ENCODE results near the gene CTNNA3. TPM values are rescaled to one million over a fixed set of nuclear protein-coding genes. Genes with fewer than 3 reads are reported as not detected.

The CTNNA3 gene
- total and polyA plus RNA-seq, 5 donors from 2014 or later = not detected

GRCh38 chr10:67140641-67141040 is 555.4 kb downstream of the CTNNA3 start:
- Histone ChIP-seq H3K36me3 (ENCODE audit: control insufficient read depth, insufficient read depth, low read length) (no peaks in the 10 kb centered on the region), H3K27ac (ENCODE audit: insufficient read depth, low read length, poor library complexity, severe bottlenecking) (no peak overlapping the region), H3K4me3 (ENCODE audit: low read depth, low read length) (no peak overlapping the region), H3K9me3 (ENCODE audit: control insufficient read depth in 2 of 2, low read length in 2 of 2) (no peaks in the 10 kb centered on the region), H3K4me1 (ENCODE audit: control insufficient read depth, insufficient read depth, low read length, poor library complexity, severe bottlenecking) (no peaks in the 10 kb centered on the region), H3K27me3 (ENCODE audit: control insufficient read depth, insufficient read depth, low read length) (no peaks in the 10 kb centered on the region)
- DNase-seq (no peak), ATAC-seq (ENCODE audit: low read depth in 2 of 2) (no peak)
- H3K27ac Mint-ChIP-seq = no peak overlapping the region
- H3K27me3 Mint-ChIP-seq = no peaks in the 10 kb centered on the region
- no peaks in the 10 kb centered on the region for H3K36me3 Mint-ChIP-seq
- H3K9me3 Mint-ChIP-seq = peaks cover 0 to 4% (median 0%) of the 10 kb centered on the region in 7 donors
- no peaks in the 10 kb centered on the region for H3K4me1 Mint-ChIP-seq
- no peak overlapping the region for H3K4me3 Mint-ChIP-seq

GRCh38 chr10:67127441-67127840 is 568.6 kb downstream of the CTNNA3 start:
- H3K4me1 ChIP-seq (ENCODE audit: control insufficient read depth, insufficient read depth, low read length, poor library complexity, severe bottlenecking) = no peaks in the 10 kb centered on the region
- Mint-ChIP-seq H3K27ac (no peak overlapping the region), H3K36me3 (no peaks in the 10 kb centered on the region), H3K9me3 (peaks cover 0 to 9% (median 0%) of the 10 kb centered on the region in 7 donors), H3K4me3 (no peak overlapping the region), H3K27me3 (no peaks in the 10 kb centered on the region), H3K4me1 (no peaks in the 10 kb centered on the region)
- H3K27me3 ChIP-seq (ENCODE audit: control insufficient read depth, insufficient read depth, low read length) = no peaks in the 10 kb centered on the region
- no peaks in the 10 kb centered on the region for H3K36me3 ChIP-seq (ENCODE audit: control insufficient read depth, insufficient read depth, low read length)
- no peaks in the 10 kb centered on the region for H3K9me3 ChIP-seq (ENCODE audit: control insufficient read depth in 2 of 2, low read length in 2 of 2)
- no peak overlapping the region for H3K27ac ChIP-seq (ENCODE audit: insufficient read depth, low read length, poor library complexity, severe bottlenecking)
- no peak for DNase-seq
- H3K4me3 ChIP-seq (ENCODE audit: low read depth, low read length) = no peak overlapping the region
- ATAC-seq (ENCODE audit: low read depth in 2 of 2) = no peak

DNA sequence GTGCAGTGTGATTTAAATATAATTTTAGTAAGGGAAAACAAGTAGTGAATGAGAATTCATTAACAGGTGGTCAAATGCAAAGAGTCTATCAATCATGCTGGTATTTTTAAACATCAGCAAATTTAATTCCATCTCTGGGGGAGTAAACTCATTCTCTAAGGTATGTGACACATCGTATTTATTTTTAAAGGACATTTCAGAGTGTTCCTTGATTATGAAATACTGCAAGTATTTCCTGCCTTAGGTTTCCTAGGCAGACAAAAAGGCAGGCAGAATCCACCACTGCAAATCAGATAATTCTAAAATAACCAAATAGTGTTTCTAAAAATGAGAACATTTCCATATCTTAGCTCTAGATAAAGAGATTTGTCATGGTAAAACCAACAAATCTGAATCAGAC is 576.3 kb downstream of the CTNNA3 start:
- peaks cover 0 to 2% (median 0%) of the 10 kb centered on the region in 7 donors for H3K9me3 Mint-ChIP-seq
- no peak overlapping the region for H3K4me3 Mint-ChIP-seq
- DNase-seq (no peak), ATAC-seq (ENCODE audit: low read depth in 2 of 2) (no peak)
- H3K4me3 ChIP-seq (ENCODE audit: low read depth, low read length) = no peak overlapping the region
- no peaks in the 10 kb centered on the region for H3K9me3 ChIP-seq (ENCODE audit: control insufficient read depth in 2 of 2, low read length in 2 of 2)
- no peak overlapping the region for H3K27ac ChIP-seq (ENCODE audit: insufficient read depth, low read length, poor library complexity, severe bottlenecking)
- H3K27ac Mint-ChIP-seq = no peak overlapping the region
- H3K36me3 ChIP-seq (ENCODE audit: control insufficient read depth, insufficient read depth, low read length) = no peaks in the 10 kb centered on the region
- H3K4me1 Mint-ChIP-seq = no peaks in the 10 kb centered on the region
- H3K4me1 ChIP-seq (ENCODE audit: control insufficient read depth, insufficient read depth, low read length, poor library complexity, severe bottlenecking) = no peaks in the 10 kb centered on the region
- H3K36me3 Mint-ChIP-seq = no peaks in the 10 kb centered on the region
- no peaks in the 10 kb centered on the region for H3K27me3 Mint-ChIP-seq
- no peaks in the 10 kb centered on the region for H3K27me3 ChIP-seq (ENCODE audit: control insufficient read depth, insufficient read depth, low read length)

GRCh38 chr10:67115972-67116371 is 580.0 kb downstream of the CTNNA3 start:
- DNase-seq = no peak
- H3K4me3 ChIP-seq (ENCODE audit: low read depth, low read length) = no peak overlapping the region
- H3K36me3 ChIP-seq (ENCODE audit: control insufficient read depth, insufficient read depth, low read length) = no peaks in the 10 kb centered on the region
- H3K27me3 Mint-ChIP-seq = no peaks in the 10 kb centered on the region
- no peak for ATAC-seq (ENCODE audit: low read depth in 2 of 2)
- no peaks in the 10 kb centered on the region for H3K9me3 ChIP-seq (ENCODE audit: control insufficient read depth in 2 of 2, low read length in 2 of 2)
- H3K36me3 Mint-ChIP-seq = no peaks in the 10 kb centered on the region
- H3K4me1 ChIP-seq (ENCODE audit: control insufficient read depth, insufficient read depth, low read length, poor library complexity, severe bottlenecking) = no peaks in the 10 kb centered on the region
- no peaks in the 10 kb centered on the region for H3K27me3 ChIP-seq (ENCODE audit: control insufficient read depth, insufficient read depth, low read length)
- no peaks in the 10 kb centered on the region for H3K4me1 Mint-ChIP-seq
- H3K4me3 Mint-ChIP-seq = no peak overlapping the region
- H3K9me3 Mint-ChIP-seq = peaks cover 0 to under 1% (median 0%) of the 10 kb centered on the region in 7 donors
- no peak overlapping the region for H3K27ac Mint-ChIP-seq
- no peak overlapping the region for H3K27ac ChIP-seq (ENCODE audit: insufficient read depth, low read length, poor library complexity, severe bottlenecking)

- H3K4me3 ChIP-seq (ENCODE audit: low read depth, low read length) = no peak overlapping the region
- Mint-ChIP-seq H3K36me3 (no peaks in the 10 kb centered on the region), H3K27me3 (no peaks in the 10 kb centered on the region), H3K4me3 (no peak overlapping the region), H3K27ac (no peak overlapping the region), H3K9me3 (no peaks in the 10 kb centered on the region), H3K4me1 (no peaks in the 10 kb centered on the region)
- no peaks in the 10 kb centered on the region for H3K4me1 ChIP-seq (ENCODE audit: control insufficient read depth, insufficient read depth, low read length, poor library complexity, severe bottlenecking)
- no peak for DNase-seq
- H3K27me3 ChIP-seq (ENCODE audit: control insufficient read depth, insufficient read depth, low read length) = no peaks in the 10 kb centered on the region
- no peaks in the 10 kb centered on the region for H3K36me3 ChIP-seq (ENCODE audit: control insufficient read depth, insufficient read depth, low read length)
- ATAC-seq (ENCODE audit: low read depth in 2 of 2) = no peak
- H3K27ac ChIP-seq (ENCODE audit: insufficient read depth, low read length, poor library complexity, severe bottlenecking) = no peak overlapping the region
- H3K9me3 ChIP-seq (ENCODE audit: control insufficient read depth in 2 of 2, low read length in 2 of 2) = no peaks in the 10 kb centered on the region
These were observed 581.0 kb downstream of the CTNNA3 start for GRCh38 chr10:67114945-67115344.

DNA sequence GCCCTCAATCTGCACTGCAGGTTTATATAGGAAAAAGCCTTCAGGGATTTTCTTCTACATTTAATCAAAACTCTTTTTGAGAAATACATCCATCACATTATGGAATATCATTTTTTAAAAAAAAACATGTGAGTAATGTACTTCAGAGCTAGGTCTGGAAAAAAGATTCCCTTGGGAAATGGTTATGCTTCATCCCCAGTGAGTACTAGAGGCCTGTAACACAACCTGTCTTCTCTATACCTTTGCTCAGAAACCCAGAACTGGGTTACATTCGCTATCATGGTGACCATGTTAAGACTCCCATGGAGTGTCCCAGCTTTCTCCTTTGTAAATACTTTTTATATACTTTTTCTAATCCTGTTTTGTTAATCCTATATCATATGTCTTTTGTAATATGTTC is 583.2 kb downstream of the CTNNA3 start:
- ATAC-seq (ENCODE audit: low read depth in 2 of 2) = no peak
- Mint-ChIP-seq H3K36me3 (no peaks in the 10 kb centered on the region), H3K9me3 (no peaks in the 10 kb centered on the region), H3K4me1 (no peaks in the 10 kb centered on the region), H3K27me3 (no peaks in the 10 kb centered on the region), H3K4me3 (no peak overlapping the region), H3K27ac (no peak overlapping the region)
- Histone ChIP-seq H3K36me3 (ENCODE audit: control insufficient read depth, insufficient read depth, low read length) (no peaks in the 10 kb centered on the region), H3K4me3 (ENCODE audit: low read depth, low read length) (no peak overlapping the region), H3K9me3 (ENCODE audit: control insufficient read depth in 2 of 2, low read length in 2 of 2) (no peaks in the 10 kb centered on the region), H3K27me3 (ENCODE audit: control insufficient read depth, insufficient read depth, low read length) (no peaks in the 10 kb centered on the region), H3K4me1 (ENCODE audit: control insufficient read depth, insufficient read depth, low read length, poor library complexity, severe bottlenecking) (no peaks in the 10 kb centered on the region), H3K27ac (ENCODE audit: insufficient read depth, low read length, poor library complexity, severe bottlenecking) (no peak overlapping the region)
- DNase-seq = no peak

DNA sequence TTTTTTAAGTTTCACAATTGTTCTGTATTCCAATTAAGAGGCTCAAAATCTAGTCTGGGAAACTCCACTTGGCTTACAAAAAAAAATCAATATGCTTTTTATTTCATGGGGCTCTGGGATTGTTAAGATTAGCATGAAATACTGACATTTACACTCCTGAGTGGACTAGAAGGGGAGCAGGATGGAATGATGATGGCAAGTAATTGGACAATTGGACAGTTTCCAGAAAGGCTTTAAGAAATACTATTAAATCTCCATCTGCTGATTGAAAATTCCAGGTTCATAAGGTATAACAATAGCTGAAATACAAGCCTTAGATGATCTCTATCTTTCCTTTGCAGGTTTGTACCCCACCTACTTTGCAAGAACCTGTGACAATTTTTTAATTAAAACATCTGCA is 585.7 kb downstream of the CTNNA3 start:
- Mint-ChIP-seq H3K4me1 (no peaks in the 10 kb centered on the region), H3K4me3 (no peak overlapping the region), H3K27me3 (no peaks in the 10 kb centered on the region), H3K27ac (no peak overlapping the region), H3K9me3 (no peaks in the 10 kb centered on the region), H3K36me3 (no peaks in the 10 kb centered on the region)
- ATAC-seq (ENCODE audit: low read depth in 2 of 2) (no peak), DNase-seq (no peak)
- Histone ChIP-seq H3K27me3 (ENCODE audit: control insufficient read depth, insufficient read depth, low read length) (no peaks in the 10 kb centered on the region), H3K4me3 (ENCODE audit: low read depth, low read length) (no peak overlapping the region), H3K9me3 (ENCODE audit: control insufficient read depth in 2 of 2, low read length in 2 of 2) (no peaks in the 10 kb centered on the region), H3K27ac (ENCODE audit: insufficient read depth, low read length, poor library complexity, severe bottlenecking) (no peak overlapping the region), H3K4me1 (ENCODE audit: control insufficient read depth, insufficient read depth, low read length, poor library complexity, severe bottlenecking) (no peaks in the 10 kb centered on the region), H3K36me3 (ENCODE audit: control insufficient read depth, insufficient read depth, low read length) (no peaks in the 10 kb centered on the region)

DNA sequence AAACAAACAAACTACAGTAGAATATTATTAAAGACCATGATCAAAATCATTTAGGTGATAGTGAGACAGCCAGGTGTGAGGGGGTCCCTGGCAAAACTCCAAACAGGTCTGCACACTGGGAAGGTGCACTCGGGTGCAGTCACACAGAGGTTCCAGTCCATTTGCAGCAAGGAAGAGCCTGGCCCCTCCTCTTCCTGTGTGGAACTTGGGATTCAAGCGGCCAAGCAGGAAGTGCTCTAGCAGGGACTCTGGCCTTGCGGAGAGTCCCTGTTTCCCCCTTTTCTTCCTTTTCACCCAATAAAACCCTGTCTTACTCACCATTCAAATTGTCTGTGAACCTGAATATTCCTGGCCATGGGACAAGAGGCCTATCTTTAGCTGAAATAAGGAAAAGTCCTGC is 588.3 kb downstream of the CTNNA3 start:
- DNase-seq (no peak), ATAC-seq (ENCODE audit: low read depth in 2 of 2) (no peak)
- Histone ChIP-seq H3K36me3 (ENCODE audit: control insufficient read depth, insufficient read depth, low read length) (no peaks in the 10 kb centered on the region), H3K27me3 (ENCODE audit: control insufficient read depth, insufficient read depth, low read length) (no peaks in the 10 kb centered on the region), H3K4me3 (ENCODE audit: low read depth, low read length) (no peak overlapping the region), H3K9me3 (ENCODE audit: control insufficient read depth in 2 of 2, low read length in 2 of 2) (no peaks in the 10 kb centered on the region), H3K4me1 (ENCODE audit: control insufficient read depth, insufficient read depth, low read length, poor library complexity, severe bottlenecking) (no peaks in the 10 kb centered on the region), H3K27ac (ENCODE audit: insufficient read depth, low read length, poor library complexity, severe bottlenecking) (no peak overlapping the region)
- H3K36me3 Mint-ChIP-seq = no peaks in the 10 kb centered on the region
- no peaks in the 10 kb centered on the region for H3K4me1 Mint-ChIP-seq
- H3K4me3 Mint-ChIP-seq = no peak overlapping the region
- no peak overlapping the region for H3K27ac Mint-ChIP-seq
- no peaks in the 10 kb centered on the region for H3K27me3 Mint-ChIP-seq
- H3K9me3 Mint-ChIP-seq = no peaks in the 10 kb centered on the region
